Astrocyte (in vitro differentiated cells and primary cell): ENCODE results near the gene NAV3.

Source experiments
- EZH2 ChIP-seq: IDR thresholded peaks from 2 replicates; pipeline ENCODE4 v1.6.1; 2012; ENCODE audit warnings: mild to moderate bottlenecking, low read length, inconsistent platforms; ENCODE audit not compliant: insufficient read depth
- TF ChIP-seq, protein P1 (sequence below): IDR thresholded peaks from 2 replicates; pipeline ENCODE4 v1.5.1; 2011; ENCODE audit warnings: low read depth, mild to moderate bottlenecking, inconsistent platforms, low read length, moderate library complexity; ENCODE audit not compliant: insufficient read depth

DNA sequence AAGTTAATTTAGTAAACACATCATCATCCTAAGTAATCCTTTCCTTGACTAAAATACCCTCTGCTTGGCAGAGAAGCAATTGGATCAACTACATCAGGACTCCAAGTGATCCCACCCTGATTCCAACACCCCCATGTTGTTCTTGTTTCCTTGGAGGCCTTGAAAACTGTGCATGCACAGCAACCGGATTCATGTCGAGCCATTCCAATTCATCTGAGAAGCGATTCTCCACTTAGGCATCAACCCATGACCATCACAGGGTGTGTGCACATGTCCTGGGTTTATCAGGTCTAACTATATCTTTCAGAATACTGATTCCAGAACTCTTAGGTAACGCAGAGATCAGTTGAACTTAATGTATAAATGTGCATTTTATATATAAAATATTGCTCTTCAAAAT, 163.0 kb downstream of the NAV3 start:
- no peak for TF ChIP-seq EZH2
- TF ChIP-seq, protein P1, sequence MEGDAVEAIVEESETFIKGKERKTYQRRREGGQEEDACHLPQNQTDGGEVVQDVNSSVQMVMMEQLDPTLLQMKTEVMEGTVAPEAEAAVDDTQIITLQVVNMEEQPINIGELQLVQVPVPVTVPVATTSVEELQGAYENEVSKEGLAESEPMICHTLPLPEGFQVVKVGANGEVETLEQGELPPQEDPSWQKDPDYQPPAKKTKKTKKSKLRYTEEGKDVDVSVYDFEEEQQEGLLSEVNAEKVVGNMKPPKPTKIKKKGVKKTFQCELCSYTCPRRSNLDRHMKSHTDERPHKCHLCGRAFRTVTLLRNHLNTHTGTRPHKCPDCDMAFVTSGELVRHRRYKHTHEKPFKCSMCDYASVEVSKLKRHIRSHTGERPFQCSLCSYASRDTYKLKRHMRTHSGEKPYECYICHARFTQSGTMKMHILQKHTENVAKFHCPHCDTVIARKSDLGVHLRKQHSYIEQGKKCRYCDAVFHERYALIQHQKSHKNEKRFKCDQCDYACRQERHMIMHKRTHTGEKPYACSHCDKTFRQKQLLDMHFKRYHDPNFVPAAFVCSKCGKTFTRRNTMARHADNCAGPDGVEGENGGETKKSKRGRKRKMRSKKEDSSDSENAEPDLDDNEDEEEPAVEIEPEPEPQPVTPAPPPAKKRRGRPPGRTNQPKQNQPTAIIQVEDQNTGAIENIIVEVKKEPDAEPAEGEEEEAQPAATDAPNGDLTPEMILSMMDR = no peak
